NCI-H128 (cell line): ENCODE data around the gene DCUN1D2.
"Not testable (repeated sequence)": the region's sequence is repeated elsewhere in the genome, so short reads cannot be mapped to it uniquely, and the experiment has no call there.

Source experiments
- DNase-seq: peaks from one replicate; lab custom pipeline; 2025; ENCODE audit not compliant: unreplicated experiment; lab: John Stamatoyannopoulos, UW

Gene DCUN1D2

GRCh38 chr13:113491982-113492381 lies 1.5 kb upstream of the DCUN1D2 start:
- DNase-seq: no peak

- DNase-seq: no peak
These were observed 940 bp upstream of the DCUN1D2 start for GRCh38 chr13:113491418-113491883.

GRCh38 chr13:113489549-113490495 lies 689 bp downstream of the DCUN1D2 start:
- peak; percentile 17 for DNase-seq

- DNase-seq: no peak
These were observed 1.4 kb downstream of the DCUN1D2 start for GRCh38 chr13:113489171-113489548.

GRCh38 chr13:113488283-113488682 lies 2.2 kb downstream of the DCUN1D2 start:
- no peak for DNase-seq

- DNase-seq: no peak
These were observed 3.8 kb downstream of the DCUN1D2 start for GRCh38 chr13:113486698-113487097.

GRCh38 chr13:113485545-113485944 lies 5.0 kb downstream of the DCUN1D2 start:
- no peak for DNase-seq

- no peak for DNase-seq
These were observed 6.8 kb downstream of the DCUN1D2 start for GRCh38 chr13:113483504-113484293.

GRCh38 chr13:113483081-113483480 lies 7.4 kb downstream of the DCUN1D2 start:
- no peak for DNase-seq

- DNase-seq: no peak
These were observed 11.3 kb downstream of the DCUN1D2 start for GRCh38 chr13:113479179-113479578.

GRCh38 chr13:113477724-113478123 lies 12.8 kb downstream of the DCUN1D2 start:
- no peak for DNase-seq

GRCh38 chr13:113476811-113477210 lies 13.7 kb downstream of the DCUN1D2 start:
- no peak for DNase-seq

GRCh38 chr13:113475911-113476310 lies 14.6 kb downstream of the DCUN1D2 start:
- no peak for DNase-seq

GRCh38 chr13:113475280-113475679 lies 15.2 kb downstream of the DCUN1D2 start:
- no peak for DNase-seq

GRCh38 chr13:113474179-113474578 lies 16.3 kb downstream of the DCUN1D2 start:
- DNase-seq: no peak

- DNase-seq: no peak
These were observed 18.0 kb downstream of the DCUN1D2 start for GRCh38 chr13:113472355-113473025.

GRCh38 chr13:113471844-113472243 lies 18.7 kb downstream of the DCUN1D2 start:
- DNase-seq: no peak

GRCh38 chr13:113470635-113471163 lies 19.8 kb downstream of the DCUN1D2 start:
- not testable (repeated sequence) for DNase-seq

- DNase-seq: no peak
These were observed 20.4 kb downstream of the DCUN1D2 start for GRCh38 chr13:113470073-113470472.

GRCh38 chr13:113469582-113469981 lies 20.9 kb downstream of the DCUN1D2 start:
- DNase-seq: no peak
